IPS DF 19.7 (cell line): Measurements from ENCODE around the gene GPC5.
"Not testable (repeated sequence)": the region's sequence is repeated elsewhere in the genome, so short reads cannot be mapped to it uniquely, and the experiment has no call there.

Experiments
- DNase-seq: peaks from one replicate; pipeline ENCODE4 v3.0.0-alpha.2; 2013; ENCODE audit warnings: low read depth, low spot score

GPC5 gene

DNA sequence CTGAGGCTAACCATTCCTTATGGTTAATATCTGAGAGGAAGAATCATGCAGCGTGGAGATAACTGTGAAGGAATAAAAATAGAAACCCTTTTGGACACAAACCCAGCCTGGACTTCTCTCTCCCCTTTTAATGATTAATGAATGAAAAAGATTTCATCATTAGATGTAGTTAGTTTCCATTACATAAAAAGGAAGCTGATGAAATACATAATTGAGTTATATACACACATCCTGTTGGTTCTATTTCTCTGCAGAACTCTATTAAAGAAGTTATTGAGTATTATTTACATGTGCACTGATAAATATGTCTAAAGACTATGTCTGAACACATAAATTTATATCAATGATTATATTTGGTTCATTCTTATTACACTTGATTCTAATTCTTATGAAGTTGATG lies 465.3 kb downstream of the GPC5 start:
- no peak for DNase-seq

DNA sequence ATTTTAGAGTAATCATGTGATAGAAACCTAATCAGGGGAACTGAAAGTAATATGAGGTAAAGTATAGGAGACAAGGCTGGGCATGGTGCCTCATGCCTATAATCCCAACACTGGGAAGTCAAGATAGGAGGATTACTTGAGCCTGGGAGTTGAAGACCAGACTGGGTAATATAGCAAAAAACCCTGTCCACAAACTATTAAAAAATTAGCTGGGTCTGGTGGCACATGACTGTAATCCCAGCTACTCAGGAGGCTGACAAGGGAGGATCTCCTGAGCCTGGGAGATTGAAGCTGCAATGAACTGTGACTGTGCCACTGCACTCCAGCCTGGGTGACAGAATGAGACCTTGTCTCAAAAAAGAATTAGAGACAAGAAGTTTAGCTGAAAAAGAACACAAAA lies 469.9 kb downstream of the GPC5 start:
- no peak for DNase-seq

DNA sequence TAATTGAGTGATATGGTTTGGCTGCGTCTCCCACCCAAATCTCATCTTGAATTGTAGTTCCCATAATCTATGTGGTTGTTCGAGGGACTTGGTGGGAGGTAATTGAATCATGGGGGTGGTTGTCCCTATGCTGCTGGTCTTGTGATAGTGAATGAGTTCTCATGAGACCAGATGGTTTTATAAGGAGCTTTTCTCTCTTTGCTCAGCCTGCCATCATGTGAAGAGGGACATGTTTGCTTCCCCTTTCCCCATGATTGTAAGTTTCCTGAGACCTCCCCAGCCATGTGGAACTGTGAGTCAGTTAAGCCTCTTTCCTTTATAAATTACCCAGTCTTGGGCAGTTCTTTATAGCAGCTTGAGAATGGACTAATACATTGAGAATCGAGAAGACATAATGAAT lies 480.1 kb downstream of the GPC5 start:
- no peak for DNase-seq

DNA sequence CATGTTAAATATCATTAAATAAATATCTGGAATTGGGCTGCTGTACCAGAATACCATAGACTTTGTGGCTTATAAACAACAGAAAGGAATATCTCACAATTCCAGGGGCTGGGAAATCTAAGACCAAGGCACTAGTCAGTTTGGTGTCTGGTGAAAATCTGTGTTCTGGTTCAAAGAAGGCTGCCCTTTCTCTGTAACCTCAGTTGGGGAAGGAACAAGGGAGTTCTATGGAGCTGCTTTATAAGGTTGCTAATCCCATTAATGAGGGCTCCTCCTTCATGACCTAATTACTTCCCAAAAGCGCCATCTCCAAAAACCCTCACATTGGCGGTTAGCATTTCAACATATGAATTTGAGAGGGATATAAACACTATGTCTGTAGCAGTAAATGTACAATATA lies 480.9 kb downstream of the GPC5 start:
- no peak for DNase-seq

DNA sequence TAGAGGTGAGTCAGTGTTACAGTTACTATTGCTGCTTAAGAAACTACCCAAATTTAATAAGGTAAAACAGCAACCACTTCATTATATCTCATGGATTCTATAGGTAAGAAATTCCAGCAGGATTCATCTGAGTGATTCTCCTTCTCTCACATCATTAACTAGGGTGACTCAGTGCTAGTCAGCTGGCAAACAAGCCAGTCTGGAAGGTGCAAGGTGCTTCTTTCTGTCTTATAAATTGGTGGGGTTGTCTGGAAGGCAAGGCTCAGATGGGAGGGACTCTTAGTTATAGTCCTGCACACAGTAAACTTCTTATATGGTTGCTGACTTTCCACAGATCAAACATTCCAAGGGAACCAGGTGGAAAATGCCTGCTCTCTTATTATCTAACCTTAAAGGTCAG lies 484.5 kb downstream of the GPC5 start:
- DNase-seq = no peak

DNA sequence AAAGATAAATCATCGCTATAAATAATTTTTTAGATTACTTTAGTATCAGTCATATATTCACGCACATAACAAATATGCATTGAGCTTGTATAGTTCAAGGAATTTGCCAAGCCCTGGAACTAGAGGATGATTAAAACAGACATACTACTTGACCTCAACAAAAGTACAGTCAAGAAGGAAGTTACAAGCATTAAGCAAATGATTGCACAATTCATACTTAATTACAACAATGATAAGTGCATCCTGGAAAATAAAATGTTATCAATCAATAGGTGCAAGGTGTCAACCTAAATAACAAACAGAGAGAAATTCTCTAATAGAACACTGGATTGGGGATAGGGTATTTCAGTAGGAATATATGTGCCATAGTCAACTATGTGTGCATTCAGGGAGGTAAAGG lies 491.2 kb downstream of the GPC5 start:
- DNase-seq = no peak

DNA sequence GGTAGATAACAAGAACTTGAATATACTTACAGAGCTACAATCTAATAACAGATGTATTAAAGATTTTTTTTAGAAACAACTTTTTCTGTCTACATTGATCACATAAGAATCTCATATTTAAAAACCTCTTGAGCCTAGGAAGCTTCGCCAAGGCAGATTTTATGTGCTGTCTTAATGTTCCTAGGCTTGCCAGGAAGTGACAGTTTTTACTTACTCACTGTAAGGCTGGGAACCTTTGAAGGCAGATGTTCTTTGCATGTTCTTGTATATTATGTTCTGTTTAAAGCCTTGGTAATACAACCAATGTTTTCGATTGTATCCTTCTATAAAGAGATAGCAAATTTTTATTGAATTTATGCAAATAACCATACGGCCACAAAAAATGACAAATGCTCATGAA lies 492.7 kb downstream of the GPC5 start:
- no peak for DNase-seq

DNA sequence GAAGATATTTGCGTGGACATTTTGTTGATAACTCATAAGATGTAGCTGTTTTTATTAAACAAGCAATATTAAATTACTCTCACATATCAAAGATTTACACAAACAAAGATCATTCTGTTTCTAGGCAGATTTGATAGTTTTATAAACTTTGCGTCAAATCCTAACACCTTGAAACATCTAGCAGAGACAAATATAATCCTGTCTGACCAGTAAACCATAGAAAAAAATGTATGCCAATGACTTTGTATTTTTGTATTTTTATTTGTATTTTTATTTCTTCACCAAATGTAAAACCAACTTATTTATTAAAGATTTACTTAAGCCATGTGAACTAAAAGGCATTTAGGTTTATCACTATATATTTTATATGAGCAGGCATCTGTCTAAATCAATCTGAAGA lies 494.6 kb downstream of the GPC5 start:
- DNase-seq = no peak

DNA sequence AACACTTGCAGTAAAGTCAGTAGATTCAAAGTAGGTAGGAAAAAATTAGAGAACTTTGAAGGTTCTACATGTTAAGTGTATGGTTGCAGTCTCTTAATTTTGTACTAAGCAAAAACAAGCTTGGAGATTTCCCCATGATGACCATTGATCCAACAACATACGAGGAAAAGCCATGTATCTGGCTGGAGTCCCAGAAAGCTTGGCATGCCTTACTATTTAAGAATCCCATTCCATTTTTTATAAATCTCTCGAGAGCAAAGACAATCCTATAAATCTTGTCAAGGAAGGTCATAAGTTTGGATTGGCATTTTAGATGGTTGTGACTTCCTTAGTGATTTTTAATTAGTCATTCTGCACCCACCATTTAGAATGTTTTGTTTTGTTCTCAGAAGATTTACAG lies 495.9 kb downstream of the GPC5 start:
- DNase-seq = no peak

DNA sequence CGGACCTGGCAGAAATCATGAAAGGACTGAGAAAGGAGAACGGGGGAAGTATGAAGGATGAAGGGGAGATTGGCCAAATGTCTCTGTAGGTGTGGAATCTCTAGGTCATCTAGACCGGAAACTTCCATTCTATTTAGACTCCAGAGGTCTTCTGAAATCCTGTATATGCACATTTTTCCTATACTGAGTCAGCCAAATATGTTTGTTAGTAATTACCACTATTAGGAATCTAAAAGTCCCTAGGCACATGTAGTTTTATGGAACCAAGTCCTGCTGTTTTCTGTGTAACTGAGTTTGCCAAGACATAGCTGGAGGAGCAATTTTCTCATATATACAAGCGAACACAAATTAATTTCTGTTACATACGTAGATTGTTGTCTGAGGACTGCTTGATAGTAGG lies 498.1 kb downstream of the GPC5 start:
- DNase-seq = no peak

DNA sequence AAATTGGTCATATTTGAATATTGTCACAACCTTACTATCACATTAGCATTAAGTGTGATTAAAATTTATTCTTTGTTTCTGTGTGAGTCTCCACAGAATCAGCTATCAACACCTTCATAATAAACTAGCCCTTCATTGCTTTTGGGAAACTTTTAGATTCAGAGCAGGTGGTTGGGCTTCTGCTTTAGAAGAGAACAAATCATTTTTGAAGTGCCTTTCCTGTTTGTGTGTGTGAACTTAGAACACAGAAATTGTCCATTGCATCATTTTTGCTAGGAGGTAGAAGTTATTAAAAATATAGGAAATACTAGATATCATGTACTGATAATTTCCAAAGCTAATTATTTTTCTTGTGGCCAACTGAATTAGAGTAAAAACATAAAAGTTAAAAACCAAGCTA lies 500.6 kb downstream of the GPC5 start:
- DNase-seq = not testable (repeated sequence)

DNA sequence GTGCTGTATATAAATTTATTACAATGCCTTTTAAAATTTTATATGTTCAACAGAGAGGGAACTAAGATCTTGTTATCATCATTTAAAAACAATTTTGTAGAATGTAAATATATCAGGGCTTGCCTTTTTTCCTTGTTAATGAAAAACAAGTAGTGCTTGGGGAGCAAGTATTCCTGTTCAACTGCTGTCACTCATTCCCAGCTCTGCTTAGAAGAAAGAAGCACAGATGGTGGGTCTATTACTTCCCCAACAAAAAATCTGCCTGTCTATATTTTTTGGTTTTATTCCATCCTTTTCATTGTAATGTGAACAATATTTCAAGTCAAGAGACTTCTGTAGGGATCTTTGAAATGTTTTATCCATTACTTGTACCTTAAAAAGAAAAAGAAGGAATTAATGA lies 503.9 kb downstream of the GPC5 start:
- DNase-seq = no peak

DNA sequence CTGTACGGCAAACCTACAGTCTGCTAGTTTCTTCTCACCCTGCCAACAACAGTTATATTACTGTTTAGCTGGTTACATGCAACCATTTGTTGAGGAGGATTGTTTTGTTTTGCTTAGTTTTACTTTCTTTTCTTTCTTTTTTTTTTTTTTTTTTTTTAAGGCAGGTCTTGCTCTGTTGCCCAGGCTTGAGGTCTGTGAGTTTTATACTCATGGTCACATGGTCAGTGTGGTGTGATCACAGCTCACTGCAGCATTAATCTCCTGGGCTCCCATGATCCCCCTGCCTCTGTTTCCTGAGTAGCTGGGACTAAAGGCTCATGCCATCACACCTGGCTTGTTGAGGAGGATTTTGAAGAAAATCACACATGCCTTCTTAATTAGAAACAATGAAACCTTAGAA lies 505.6 kb downstream of the GPC5 start:
- no peak for DNase-seq

DNA sequence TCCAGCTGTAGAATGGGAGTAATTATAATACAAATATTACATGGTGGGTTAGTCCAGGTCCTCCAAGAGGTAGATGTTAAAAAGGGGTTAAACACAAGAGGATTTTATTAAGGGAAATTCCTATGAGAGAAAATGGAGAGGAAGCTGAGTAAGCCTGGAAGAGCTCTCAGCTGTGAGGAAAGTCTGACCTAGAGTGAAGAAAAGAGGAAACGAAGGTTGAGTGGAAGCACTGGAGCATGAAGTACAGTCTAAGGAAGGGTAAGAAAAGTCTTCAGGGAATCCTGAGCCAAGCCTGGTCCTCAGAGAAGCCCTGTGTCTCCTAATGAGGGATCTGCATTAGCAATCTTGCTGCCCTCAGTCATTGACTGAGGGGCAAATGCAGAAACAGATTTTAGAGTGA lies 506.2 kb downstream of the GPC5 start:
- DNase-seq = no peak

DNA sequence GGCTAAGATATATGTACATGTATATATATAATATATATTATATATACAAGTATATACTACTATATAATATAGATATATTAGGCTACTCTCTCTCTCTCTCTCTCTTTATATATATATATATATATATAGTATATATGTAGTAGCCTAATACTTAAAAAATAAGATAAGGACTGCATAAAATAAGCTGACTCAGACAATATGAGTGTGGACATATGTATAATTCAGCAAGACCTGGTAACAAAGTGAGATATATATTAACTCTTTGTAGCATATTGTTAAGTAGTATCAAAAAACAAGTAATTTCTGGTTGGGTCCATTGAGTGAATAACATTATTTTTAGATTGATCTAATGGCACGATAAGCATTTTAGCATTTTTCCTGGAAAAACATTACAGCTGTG lies 509.0 kb downstream of the GPC5 start:
- DNase-seq = no peak

DNA sequence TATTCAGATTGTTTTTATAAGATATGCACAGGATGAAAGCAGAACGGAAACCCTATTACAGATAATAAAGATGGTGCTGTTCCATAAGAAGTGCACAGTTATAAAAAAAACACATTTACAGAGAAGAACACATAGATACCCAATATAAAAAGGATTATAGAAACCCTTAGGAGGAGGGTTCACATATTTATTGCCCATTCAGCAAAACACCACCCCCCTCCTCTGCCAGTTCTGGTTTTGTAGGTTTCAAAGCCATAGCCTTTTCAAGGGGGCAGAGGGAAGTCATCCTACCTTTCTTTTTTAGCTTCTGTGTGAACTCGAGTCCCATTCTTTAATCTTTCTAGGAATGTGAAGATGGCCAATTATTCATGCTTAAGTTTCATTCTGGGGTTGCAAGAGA lies 511.2 kb downstream of the GPC5 start:
- DNase-seq = no peak

DNA sequence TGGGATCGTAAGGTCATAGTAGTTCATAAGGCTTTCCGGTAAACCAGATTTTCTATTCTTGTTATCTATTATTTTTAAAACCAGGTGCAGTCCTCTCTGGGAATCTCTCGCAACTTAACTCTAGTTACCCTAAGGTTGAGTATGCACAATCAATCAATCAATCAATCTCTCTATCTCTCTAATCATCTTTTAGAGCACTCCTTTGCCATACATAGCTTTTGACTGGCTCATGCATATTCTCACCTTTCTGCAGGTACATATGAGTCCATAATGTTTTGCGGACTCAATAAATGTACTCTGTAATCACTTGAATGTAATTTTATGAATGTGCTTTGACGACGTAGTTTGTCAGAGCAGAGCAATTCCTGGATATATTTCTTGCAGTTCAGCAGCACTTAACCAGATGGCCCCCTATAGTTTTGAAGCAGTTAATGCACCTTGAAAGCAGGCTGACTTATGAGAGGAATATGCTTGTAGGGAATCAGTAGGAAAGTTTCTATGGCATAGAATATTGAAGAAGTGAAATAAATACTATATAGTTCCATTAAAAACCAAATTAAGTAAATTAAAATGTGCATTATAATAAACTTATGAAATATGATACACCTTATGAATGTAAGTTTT lies 524.7 kb downstream of the GPC5 start:
- DNase-seq = no peak

DNA sequence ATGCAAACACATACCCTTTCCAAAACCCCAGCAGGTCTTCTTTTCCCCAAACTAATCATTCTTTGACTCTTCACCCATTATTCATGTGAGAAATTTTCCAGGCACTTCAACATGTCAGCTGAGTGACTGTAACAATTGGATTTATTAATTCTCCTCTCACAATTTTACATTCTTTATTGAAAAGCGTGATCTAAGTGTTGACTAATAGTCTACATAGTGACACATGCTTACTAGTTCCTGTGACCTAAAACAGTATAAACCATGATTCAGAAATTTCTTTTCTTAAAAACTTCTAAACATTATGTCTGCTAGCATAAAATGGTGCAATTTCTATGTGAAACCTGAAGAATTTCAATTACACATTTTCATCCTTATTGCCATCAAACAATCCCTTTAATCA lies 532.3 kb downstream of the GPC5 start:
- no peak for DNase-seq

DNA sequence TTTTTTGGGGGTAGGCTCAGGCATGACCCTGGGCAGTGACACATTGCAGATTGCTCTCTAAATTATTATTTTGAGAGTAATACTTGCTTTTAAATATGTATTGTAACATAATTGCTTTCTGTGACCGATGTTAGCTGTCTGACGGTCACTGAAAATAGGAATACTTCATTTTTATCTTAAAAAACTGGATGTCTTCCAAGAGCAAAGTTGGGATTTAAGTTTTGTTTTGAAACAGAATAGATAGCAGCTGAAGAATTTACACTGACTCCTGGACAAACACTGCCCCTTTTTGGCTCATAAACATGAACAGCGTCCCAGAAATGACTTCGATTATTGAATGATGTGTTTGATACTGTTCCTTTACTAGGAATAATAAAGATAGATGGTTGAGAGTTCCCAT lies 535.9 kb downstream of the GPC5 start:
- DNase-seq = no peak

DNA sequence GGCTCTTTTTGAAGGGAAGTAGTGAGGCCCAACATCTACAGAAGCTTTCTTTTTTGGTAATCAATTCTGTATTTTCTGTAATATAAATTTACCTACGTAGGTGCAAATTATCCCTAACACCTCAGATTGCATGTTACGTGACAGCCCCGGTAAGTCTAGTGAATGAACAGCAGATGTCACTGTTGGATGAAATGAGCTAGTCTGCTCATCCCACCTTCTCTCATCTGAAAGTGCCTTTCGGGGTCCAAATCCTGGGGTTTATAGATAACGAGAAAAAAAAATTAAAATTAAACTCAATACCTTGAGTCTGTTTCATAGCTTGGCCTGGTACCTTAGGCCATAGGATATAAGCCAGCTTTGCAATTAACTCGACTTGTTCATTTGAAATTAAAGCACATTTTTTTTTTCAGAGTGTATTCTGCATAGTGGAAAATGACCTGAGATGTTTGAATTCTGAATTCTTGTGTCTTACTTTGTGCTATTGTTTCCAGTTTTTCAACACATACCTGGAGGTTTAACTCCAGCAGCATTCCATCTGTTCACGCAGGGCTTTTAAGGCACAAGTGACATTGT lies 548.2 kb downstream of the GPC5 start:
- no peak for DNase-seq

DNA sequence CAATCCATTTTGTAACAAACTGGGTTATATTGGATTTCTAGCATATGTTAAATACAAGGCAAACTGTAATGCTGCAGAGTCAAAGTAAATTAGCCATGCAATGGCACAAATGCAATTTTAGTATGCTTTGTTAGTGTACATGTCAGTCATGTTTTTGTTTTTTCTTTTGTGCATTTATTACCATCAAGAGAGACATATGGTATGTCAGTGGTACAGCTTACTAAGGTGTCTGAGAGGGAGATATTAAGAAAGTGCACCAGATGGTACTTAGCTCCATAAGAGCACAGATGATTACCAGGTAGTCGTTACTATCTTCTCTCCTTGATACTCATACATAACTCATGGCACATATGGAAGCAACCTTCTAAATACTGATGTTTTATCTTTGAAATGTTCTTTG lies 550.3 kb downstream of the GPC5 start:
- DNase-seq = no peak

DNA sequence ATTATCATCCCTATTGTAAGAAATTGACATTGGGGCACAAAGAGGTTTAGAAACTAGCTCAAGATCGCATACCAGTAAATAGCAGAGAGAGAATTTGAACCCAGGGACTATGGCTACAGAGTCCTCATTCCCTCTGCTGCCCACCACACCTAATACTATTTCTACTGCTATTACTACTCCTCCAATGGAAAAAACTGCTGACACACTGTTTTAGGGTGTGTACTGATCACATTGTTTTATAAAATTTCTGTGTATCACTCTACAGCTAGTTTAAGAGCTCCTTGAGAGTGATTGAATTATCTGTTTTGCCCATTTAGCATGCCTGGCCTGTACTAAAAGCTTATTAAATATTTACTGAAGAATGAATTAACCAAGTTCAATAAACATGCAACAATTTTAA lies 552.4 kb downstream of the GPC5 start:
- no peak for DNase-seq

DNA sequence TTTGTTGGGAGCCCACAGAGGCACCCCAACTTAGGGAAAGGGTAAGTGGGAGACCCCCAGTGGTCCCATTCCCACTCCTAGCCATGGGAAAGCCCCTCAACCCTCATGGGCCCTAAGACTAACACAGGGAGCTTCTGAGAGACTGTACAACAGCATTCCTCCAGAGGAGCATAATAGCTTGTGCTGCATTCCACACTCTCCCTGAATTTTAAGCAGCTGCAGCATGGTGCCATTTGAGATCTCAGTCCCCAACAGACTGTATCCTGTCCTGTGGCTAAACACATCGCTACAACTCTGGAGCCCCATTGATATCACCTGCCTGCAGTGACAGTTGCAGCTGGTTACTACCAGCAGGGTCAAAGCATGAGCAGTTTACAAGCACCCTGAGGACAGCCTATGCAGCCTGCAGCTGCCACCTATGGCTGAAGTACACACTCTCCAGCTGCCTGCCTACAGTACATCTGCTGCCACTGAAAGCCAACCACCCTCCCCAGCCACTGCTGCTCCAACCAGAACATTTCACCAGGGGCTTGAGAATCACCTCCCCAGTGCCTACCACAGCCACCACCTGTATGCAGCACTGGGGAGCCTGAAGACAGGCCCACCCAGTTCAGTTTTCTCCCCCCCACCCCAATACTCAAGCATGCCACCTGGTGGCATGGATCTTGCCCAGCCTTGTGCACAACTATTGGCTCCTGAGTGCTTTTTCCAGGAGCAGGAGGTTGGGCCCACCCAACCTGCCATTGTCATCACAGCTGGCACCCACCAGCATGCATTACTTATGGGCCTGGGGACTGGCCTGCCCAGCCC lies 557.3 kb downstream of the GPC5 start:
- no peak for DNase-seq
